Activated CD4-positive, alpha-beta T cell treated with anti-CD3 and anti-CD28 coated beads, Interleukin-2, amount 50 U/mL, for 4 hours (primary cell): Measurements from ENCODE around the gene FYN.

Experiments used
- DNase-seq, 2 experiments: peaks; one replicate each; pipeline ENCODE4 v3.0.0-alpha.2; 2020

FYN gene

DNA sequence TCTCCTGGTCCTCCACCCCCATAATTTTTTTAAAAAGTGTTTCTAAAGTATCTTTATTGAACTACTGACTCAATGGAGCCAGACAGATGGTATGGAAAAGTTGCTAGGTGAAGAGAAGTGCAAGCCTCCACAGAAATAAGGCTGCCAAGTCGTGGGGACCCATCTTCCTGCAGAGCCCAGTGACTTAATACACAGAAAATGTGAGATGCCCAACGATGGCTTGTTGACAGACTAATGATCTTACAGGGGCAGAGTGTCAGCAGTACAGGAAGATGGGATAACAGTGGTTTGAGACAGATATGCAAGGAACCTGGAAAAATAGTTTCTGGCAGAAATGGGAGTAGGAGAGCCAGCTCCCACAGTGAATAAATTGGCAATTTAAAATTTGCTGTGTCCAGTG lies 43.3 kb downstream of the FYN start:
- DNase-seq, result no peak

DNA sequence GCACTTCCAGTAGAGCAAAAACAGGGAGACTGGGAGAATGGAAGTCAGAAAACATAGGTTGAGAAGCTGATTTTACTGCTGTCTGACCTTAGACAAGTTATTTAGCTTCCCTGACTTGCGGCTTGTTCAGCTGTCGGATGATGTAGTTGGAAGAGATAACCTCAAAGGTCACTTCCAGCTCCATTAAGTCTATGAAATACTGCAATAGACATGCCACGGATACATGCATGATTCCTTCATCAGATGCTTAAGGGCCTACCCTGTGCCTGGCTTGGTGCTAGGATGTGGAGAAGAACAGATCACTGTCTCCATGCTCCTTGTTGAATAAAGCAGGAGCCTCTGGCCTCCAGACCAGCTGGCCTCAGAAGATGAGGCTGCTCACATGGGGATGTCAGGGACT lies 43.7 kb downstream of the FYN start:
- DNase-seq, result no peak

DNA sequence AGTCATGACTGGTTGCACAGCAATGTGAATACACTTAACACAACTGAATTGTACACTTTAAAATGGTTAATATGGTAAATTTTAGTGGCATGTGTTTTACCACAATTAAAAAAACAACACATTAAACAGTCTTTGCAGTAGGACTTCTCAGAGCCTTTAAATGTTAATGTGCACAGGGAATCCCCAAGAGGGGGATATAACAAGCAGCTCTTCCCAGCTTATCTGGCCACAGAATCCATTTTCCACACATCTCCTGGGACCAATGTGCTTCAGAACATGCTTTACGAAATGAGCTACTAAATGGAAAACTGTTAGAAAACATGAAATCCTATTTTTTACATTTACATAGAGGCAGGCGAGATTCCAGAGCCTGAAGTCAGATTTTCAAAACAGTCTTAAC lies 44.4 kb downstream of the FYN start:
- DNase-seq, result no peak

DNA sequence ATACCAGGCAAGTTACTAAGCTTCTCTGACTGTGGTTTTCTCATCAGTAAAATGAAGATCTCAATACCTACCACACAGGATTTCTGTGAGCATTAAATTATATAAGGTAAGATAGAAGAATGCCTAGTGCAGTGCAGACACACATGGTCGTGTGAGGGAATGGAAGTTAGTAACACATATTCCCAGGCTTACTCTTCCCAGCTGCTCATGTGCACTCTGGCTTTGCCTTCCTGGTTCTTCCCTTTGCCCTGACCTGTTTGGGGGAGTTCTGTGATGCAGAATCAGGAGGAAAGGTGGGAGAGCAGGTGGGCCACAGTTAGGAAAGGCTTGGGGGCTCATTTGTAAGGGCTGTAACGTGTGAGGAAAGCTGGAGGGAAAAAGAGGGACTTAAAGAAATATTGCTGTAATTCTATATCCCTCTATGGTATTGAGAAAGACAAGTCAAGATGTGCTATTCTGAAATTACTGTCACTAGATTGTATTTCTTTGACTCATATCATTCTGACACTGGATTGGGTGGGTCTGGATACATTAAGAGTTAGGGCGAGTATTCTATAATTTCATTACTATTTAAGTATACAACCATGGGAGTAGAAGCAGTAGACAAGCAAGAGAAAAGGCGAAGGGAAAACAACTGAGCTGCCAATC lies 47.7 kb downstream of the FYN start:
- DNase-seq, result no peak

DNA sequence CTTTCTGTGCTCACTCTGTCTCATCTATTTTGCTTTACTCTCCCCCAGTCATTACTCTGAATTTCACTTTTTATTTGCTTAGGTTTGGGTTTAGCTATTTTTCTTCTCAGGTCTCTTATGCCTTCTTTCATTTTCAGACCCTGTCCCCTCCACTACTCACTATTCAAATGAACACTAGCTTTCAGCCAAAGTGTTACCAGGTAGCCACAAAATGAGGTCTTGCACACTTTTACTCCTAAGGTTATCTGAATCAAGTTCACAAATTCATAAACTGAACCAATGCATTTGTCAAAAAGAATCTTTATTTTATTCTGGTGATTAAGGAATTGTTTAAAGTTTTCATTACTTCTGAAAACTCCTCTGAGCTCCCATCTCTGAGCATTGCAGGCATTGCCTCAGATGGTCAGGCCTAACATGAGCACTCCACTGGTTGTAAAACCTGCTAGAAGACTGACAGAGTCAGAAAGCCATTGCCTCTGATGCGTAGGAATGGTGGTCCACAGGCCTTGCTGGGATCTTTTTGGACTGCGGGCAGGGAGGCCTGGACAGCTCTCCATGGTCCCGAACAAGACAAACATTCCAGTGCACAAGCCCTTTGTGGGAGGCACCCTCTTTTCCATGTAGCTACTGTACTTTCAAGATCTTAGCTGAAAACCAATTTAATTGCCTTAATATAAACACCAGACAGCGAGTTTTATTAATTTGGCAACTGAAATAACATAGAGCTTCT lies 48.5 kb downstream of the FYN start:
- no peak for DNase-seq

DNA sequence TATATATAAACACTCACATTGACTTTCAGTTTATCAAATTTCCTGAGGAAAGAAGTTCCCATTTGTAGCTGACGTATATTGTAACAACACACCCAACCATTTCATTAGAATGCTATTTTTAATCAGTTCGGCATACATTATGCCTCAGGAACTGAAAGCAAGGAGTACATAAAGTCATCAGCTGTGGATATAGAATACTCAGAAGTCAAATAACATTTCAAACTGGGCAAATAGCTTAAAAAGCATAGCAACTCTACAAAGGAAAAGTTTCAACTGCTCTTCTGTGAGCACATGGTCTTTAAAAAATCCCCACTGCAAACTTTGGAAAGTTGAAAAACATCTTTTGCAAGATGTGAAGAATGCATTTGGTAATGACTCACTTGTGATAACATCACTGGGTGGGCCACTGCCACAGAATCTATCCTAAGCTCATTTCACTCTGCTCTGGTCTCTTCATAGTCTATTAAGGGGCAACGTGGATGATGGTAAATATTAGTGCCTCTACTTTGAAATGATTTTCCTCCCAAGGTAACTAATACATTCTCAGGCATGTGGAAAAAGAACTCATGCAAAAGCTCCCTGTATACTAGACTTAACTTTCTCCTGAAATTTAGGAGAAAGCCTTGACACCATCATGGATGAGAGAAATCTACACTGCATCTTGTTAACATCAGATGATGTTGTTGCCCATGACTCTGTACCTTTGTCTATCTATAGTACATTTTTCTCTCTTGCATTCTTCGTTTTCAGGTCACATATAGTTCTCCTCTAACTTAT lies 49.2 kb downstream of the FYN start:
- DNase-seq, result no peak

DNA sequence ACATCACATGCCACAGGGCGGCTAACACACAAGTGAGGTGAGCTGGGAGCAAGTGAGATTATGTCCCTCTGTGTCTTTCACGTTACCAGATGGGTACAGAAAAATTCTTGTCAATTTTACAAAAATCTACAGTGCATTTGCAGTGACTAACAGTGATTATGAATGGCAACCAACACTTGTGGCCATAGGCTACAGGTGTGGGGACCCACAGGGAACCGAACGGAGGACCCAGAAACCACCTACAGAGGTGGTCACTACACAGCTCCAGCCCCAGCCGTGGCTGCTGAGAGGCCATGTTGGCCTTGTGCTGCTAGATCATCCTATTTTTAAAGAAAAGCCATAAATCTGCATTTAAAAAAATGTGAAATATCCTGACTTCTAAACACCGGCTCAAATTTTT lies 50.2 kb downstream of the FYN start:
- DNase-seq, result no peak

DNA sequence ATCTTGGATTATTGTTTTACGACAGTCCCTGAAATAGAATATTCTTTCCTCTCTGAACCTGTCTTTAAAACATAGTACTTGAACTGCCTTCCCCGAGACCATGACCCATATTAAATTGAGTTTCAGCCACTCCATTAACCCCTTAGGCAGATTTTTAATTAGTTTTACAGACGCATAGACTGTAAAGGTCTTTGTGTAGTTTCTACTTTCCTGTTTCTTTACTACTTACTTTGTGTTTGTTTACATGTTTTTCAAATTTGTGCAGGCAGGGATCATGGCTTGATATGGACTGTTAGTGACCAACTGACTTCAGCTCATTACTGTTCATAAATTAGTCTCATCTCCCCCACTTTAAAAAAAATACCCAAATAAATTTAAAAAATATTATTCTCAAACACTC lies 53.8 kb downstream of the FYN start:
- DNase-seq, result no peak

DNA sequence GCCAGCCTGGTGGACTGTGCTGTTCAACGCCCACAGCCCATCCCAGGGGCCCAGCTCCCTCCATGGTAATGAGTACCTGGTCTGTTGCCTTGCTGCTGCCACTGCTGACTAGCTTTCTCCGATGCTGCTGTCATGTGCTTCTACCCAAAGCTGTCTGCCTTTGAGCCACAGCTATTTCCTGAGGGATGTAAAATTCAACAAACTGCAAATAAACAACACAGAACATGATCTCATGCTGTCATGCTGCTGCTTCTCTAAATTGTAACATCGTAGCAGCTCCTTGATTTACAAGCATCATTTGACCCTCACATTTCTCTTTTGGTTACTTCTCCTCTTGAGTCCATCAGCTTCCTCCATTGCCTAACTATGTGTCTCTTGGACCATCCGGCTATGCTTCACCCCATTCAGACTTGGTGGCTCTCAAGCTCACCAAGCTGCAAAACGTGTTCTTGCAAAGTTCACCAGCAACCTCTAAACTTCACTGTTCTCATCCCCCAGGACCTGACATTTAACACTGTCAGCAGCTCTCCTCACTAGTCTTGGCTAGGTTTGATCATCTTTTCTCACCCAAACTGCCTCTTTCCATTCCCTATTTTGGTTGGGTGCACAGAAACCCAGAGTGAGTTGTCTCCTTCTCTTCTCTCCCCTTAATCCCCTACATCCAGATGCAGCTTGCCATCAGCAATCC lies 54.6 kb downstream of the FYN start:
- no peak for DNase-seq

DNA sequence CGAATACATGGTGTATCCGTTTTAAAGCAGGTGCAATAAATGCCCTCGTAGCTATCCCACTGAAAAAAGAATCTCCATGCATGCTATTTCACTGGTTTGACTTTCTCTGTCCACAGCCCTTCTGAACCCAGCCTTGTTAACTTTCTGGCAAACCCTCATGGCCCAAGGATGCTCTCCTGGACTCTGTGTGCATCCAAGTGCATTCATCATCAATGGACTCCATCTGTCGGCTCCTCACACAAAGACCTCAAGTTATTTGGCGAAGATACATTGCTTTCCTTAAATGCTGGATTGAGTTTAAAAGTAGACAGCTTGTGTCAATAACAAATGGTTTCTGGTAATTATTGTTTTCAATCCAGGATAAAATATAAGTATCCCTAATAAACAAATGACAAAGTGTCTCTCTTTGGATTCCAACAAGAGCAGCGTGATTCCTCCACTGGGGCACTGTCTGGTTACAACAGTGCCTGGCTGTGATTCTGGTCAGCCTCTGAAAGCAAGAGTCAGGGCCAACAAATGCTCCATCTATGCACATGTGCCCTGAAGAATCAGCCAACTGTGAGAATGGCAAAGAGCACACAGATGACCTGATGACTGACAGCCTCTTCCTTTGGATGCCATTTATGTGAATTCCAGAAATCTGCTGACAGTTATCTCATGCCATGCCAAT lies 55.7 kb downstream of the FYN start:
- no peak for DNase-seq

DNA sequence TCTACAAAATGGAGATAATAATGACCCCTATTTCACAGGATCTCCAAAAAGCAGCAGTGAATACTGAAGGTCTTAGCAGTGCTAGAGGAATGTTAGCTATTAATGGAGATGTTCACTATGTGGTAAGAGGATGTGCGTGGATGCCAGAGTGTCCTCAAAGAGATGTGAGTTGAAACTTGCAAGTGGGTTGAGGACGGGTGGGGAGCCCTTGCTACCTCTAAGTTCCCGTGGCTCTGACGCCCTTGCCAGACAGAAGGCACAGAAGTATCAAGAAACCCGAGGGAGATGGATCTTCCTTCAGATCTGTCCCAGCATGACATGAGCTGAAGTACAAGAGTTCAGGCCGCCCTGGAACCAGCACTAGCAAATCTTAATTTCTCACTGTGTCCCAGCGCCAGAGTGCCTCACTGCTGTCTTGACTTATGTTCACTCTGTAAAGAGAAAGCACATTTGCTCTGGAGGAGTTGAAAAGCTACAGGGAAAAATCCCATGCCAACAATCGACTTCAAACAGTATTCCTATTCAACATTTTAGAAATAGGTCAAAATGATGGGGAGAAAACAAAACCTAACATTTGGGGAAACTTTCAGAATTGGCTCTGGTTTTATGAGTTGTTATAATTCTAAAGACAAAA lies 59.5 kb downstream of the FYN start:
- no peak for DNase-seq

DNA sequence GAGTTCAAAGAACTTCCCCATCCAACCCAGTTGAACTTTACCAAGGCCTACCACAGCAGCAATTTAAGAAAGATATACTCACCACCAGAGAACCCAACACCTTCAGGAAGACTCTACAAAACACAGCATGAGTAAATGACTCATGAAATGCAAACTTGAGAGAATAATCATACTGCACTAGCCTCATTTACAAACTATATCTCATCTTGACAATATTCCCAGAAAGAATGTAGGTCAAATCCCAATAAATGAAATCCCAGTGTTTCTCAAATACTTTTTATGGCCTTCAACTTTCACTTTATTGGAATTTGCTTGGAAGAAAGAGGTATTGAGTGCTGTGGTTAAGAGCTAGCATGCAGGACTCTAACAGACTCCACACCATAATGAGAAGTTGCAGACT lies 60.0 kb downstream of the FYN start:
- no peak for DNase-seq

DNA sequence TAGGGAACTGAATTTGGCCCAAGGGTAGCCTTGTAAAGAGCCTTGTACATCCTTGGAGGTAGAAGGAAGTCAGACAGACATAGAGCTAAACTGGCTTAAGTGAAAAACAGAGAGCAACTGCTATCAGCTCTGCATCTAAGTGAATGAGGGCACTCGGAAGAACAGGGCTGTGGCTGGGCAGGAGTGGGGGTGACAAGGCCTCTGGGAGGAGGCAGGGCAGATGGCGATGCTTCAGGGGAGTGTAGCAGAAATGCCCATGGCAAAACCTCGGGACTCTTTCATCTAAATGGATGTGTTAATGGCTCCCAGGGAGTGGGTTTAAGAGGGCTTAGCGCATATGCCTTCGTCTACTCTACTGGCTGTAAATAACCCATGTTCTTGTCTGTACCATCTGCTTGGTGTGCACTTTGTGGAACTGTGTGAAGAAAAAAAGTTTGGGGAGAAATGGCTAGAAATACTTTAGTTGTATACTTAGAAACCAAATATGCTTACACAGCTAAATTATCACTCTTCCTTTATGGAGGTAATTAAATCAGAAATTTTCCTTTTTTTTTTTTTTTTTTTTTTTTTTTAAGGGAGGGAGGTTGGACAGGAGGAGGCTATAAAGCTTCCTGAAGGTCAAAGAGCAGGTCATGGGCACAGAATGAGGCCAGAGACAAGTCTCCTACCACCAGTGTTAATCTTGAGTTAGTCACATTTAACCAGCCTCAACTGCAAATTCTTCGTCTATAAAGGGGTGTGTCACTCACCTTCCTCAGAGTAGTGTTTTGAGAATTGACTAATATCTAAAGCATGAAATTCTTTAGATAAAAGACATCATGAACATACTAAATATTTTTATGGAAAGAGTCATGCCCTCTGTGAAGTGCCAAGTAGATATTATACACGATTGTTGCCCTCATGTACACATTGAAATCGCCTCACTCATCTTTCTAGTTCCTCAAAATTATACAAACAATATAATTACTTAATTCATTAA lies 60.9 kb downstream of the FYN start:
- DNase-seq, result no peak

DNA sequence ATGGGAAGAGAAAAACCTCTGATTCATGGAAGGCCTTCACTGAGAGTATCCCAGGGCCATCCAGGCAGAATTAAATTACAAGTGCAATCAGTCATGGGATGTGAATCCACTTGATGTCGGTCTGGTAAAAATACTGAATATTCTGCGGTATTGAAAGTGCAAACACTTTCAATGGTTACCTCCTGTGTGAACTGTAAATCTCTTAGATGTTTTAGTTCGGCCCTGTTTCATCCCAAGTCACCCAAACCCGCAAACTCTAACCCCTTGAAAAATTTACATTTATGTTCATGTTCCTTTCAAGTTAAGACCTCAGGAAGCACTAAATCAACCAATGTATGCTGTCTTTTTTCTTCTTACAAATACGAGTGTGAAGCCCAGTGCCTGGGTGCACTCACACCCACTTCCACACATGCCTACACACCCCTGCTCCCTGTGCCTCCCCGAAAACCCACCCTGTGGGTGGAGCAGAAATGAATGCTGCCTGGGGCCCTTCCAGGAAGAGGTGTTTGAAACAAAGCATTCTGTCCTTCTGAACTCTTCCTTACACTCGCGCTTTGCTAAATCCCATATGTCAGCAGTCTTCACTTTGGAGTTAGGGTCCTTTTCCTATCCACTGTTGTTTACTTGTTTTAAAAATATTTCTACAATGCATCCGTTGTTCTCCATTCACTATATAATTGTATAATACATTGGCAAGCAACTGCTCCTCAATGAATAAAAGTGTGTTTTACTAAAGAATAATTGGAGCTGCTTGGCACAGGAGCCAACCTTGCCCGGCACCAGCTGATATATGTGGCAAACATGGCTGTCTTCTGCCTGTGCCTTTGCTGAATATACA lies 62.7 kb downstream of the FYN start:
- no peak for DNase-seq

DNA sequence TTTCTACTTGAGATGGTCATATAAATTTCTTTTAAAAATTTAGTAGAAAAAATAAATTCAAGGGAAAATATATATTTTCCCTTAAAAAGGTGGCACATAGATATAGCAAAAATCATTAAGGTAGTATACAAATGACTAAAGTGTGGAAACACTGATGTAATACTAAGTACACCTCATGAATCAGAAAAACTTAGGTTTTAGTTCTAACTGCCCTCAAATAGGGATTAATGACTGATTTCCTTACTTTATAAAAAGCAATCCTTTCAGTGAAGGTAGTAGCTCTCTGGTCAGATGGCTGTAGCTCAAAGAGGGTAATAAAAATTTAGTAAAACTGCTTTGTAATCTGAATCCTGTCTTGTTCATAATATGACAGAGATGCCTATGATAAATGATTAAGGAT lies 63.5 kb downstream of the FYN start:
- no peak for DNase-seq

DNA sequence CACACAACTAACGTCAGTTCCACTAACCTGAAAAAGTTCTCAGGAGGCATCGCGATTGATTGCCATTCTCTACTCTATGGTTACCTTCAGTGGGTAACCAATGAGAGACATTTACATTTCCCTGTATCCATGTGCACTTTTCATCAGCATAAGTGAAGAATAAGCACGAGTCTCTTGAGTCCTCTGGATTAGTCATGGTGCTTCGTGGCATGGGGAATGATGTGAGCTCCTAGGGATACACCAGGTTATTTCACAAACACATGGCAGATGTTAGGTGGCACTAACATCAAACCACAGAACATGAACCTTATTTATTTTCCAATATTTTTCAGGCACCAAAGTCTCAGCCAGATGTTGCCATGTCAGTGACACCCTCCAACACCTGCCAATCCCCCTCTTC lies 64.0 kb downstream of the FYN start:
- DNase-seq, result no peak

DNA sequence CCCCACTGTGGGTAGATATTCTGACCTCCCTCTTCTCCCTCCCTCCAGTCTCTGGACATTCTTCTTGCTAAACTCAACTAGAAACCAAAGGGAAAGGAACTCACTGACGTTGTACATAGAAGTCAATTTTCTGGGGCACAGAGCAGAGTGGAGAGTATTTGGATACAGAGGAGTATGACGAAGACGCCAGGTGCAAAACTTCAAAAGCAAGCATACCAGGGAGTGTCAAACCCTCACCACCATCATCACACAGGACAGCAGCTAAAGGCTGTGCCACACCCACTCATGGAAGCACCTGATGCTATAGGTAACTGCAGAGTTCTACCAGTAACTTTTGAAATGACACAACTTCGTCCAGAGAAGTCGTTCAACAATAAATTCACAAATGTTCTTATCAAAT lies 64.8 kb downstream of the FYN start:
- DNase-seq, result no peak

DNA sequence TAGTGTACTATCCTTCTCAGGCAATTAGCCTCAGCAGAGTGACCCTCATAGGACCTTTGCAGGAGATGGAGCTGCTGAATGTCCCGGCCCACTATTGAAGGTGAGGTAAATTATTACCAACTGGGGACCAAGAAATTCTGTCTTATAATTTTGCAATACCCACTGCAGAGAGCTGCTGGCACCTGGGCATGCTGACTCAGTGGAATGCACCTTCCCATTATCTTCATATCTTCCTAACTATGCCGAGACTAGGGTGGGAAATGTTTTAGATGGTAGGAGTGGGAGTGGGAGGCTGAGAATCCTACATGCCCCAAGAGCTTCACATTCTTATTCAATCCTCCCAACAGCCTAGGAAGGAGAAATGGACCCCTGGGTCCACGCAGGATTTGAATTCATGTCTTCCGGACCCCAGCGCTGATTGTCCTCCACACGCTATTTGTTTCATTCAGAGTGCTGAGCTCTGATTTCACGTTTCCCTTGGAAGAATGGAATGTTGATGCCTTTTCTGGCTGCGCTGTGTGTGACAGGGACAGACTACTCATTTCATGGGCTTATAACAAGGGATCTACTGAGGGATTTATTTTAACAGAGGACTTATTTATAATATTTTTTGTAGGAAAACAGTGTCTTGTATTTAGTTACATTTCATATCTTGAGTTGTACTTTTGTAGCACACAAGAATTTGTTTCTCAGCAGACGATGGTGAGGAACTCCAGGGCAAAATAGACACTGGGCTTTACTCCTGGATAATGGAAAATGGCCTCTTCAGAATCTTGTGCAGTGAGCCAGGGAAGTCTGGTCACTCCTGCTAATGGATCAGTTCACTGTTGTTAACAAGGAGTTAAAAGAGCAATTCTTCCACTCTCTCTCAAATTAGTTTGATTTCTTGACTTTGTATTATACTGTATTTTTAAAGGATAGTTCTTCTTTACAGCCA lies 66.4 kb downstream of the FYN start:
- no peak for DNase-seq

DNA sequence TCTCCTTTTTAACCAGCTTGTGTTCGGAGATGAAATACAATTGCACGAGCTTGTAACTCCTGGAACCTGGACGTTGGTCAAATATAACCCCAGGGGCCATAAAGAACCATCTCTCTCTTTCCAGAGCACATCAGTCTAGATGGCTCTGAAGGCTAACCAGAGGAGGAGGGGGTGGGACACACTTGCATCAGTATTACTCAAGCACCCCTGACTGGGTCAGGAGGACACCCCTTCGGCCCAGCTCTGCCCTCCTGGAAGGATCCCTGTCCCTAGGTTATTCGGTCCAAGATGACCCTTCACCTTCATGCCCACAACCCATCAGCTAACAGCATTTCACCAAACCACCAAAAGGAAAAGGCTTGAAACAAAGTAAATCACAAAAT lies 67.1 kb downstream of the FYN start:
- DNase-seq, result no peak
